Fibroblast of pulmonary artery (primary cell): ENCODE data around the gene TSHZ2.

Source experiments
- DNase-seq: peaks from one replicate; pipeline ENCODE4 v3.0.0-alpha.2; 2010; ENCODE audit warnings: low read depth
- H3K4me3 ChIP-seq: replicated peaks from 2 replicates; pipeline ENCODE4 v1.5.1; 2011; ENCODE audit warnings: low read depth, mild to moderate bottlenecking, control low read depth, low read length, moderate library complexity
- TF ChIP-seq, protein P1 (sequence below): IDR thresholded peaks from 2 replicates; pipeline ENCODE4 v1.5.1; 2011; ENCODE audit warnings: mild to moderate bottlenecking, control low read depth, low read length, inconsistent platforms; ENCODE audit errors: missing control alignments

Gene TSHZ2

DNA sequence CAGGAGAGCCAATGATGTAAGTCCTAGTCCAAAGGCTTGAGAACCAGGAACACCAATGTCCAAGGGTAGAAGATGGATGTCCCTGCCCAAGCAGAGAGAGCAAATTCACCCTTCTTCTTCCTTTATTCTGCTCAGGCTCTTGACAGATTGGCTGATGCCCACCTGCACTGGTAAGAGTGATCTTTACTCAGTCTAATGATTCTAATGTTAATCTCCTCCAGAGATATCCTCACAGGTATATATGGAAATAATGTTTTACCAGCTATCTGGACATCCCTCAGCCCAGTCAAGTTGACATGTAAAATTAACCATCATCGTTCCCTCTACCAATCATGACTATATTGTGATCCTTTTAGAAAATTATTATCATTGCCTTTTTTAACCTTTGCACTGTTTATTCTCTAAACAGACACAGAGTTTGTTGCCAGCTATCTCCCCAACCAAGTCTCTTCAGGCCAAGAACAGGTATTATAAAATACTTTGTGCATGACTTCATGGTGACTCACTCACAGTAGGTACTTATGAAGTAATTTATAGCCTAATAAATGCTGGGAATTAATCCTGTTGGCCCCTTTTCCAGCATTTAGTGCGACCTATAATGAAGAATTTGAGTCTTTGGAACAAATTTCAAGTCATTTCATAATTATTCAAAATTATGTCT, 26.2 kb upstream of the TSHZ2 start:
- H3K4me3 ChIP-seq: no peak overlapping the region
- no peak for DNase-seq
- TF ChIP-seq, protein P1, sequence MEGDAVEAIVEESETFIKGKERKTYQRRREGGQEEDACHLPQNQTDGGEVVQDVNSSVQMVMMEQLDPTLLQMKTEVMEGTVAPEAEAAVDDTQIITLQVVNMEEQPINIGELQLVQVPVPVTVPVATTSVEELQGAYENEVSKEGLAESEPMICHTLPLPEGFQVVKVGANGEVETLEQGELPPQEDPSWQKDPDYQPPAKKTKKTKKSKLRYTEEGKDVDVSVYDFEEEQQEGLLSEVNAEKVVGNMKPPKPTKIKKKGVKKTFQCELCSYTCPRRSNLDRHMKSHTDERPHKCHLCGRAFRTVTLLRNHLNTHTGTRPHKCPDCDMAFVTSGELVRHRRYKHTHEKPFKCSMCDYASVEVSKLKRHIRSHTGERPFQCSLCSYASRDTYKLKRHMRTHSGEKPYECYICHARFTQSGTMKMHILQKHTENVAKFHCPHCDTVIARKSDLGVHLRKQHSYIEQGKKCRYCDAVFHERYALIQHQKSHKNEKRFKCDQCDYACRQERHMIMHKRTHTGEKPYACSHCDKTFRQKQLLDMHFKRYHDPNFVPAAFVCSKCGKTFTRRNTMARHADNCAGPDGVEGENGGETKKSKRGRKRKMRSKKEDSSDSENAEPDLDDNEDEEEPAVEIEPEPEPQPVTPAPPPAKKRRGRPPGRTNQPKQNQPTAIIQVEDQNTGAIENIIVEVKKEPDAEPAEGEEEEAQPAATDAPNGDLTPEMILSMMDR: no peak

DNA sequence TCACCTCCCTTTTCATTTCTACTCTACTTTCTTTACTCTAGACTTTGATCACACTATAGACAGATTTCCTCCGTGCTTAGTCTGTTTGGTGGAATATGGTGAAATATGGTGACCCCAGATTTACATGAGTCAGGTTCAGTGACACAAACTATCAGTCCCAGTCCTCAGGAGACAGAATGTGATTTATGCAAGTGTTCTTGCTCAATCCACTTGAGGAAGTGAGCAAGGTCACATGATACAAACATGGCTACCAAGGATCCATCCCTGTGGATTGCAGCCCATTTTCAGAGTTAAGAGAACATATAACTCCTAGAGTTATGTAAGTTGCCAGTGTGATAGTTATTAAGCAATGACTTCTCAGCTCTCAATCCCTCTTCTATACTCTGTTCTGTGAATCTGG, 23.7 kb upstream of the TSHZ2 start:
- DNase-seq: peak; percentile 16
- no peak overlapping the region for H3K4me3 ChIP-seq
- TF ChIP-seq, protein P1: no peak

DNA sequence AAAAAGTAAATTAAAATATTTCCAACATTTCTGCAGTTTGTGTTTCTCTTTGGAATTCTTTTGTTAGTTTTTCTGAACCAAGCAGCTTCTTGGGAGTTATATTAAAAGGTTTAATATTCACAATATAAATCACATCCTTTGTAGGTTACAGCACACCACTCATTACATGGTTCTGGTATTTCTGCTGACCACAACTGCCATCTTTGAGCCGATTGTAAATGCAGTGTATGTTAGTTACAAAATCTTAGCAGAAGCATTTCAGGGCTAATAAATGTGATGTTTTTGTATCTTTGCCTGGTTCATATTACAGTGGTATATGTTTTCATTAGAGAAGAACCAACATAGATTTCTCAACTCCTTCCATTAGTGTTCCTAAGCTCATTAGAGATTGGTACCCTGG, 19.1 kb upstream of the TSHZ2 start:
- H3K4me3 ChIP-seq: no peak overlapping the region
- TF ChIP-seq, protein P1: no peak
- no peak for DNase-seq

DNA sequence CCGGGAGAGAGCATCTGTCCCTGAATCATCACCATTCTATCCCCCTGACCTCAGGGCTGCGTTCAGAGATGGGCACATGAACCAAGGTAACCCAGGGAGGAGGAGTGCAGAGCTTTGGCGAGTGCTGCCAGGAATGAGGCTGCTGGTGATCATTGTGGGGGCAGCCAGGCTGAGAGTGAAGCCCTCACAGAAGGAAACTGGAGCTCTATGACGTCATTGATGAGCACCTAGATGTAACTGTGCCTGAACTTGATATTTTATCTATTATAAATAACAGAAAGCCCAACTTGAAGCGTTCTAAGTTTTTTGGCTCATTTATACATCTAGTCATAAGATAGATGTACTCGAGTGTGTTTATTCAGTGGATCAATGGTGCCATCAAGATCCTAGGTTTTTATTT, 17.3 kb upstream of the TSHZ2 start:
- TF ChIP-seq, protein P1: no peak
- DNase-seq: no peak
- H3K4me3 ChIP-seq: no peak overlapping the region

DNA sequence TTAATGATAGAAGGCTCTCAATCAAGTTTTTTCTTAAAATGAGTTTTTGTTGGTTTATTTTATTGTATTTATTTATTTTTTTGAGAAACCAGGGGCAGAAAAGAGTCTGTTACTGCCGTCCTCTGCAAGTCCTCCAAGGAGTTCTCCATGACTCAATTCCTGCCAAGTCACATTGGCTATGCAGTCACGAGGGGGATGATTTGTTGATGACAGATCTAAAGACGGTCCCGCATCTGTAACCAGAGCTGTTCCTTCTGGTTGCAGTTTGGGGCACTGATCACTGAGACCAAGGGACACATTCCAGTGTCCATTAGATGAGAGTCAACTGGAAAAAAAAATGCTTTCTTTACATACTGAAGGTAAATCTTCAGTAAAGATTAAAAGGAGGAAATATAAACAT, 13.9 kb upstream of the TSHZ2 start:
- TF ChIP-seq, protein P1: no peak
- no peak overlapping the region for H3K4me3 ChIP-seq
- no peak for DNase-seq

DNA sequence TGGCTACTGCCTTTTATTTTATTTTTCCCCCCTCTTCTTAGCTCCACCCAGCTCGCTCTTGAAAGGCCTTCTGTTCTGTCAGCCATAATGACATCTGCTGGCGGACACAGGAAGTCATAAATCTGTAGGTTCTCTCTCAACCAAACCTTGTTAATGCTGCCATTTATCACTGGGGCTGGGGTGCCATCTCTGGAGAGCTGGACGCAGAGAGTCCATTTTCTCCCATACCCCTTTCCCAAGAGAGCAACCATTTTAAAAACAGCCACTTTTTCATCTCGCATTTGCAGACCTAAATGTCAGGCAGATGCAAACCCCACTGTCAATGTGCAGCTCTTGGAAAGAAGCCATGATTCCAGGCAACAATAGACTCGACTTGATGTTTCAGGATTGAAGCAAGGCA, 13.0 kb upstream of the TSHZ2 start:
- TF ChIP-seq, protein P1: no peak
- DNase-seq: no peak
- H3K4me3 ChIP-seq: no peak overlapping the region

DNA sequence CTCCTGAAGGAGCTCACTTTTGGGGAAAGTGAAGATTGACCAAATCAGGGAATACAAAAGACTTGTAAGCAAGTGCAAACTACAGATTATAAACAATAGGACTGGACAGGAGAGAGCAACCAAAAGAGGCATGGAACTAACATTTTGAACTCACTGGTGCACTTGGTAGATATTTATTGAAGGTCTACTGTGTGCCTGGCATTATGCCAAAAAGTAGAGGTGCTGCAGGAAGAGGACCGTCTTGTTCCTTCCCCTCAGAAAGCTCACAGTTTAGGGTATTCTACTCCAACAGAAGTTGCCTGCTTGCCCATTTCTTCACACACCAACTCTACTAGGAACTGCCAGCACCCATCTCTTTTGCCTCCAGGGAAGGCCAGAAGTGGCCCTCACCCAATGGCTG, 10.0 kb upstream of the TSHZ2 start:
- DNase-seq: no peak
- TF ChIP-seq, protein P1: no peak
- H3K4me3 ChIP-seq: no peak overlapping the region
